ES-I3 (cell line): Measurements from ENCODE around the gene MAN2B1.
A peak's percentile ranks its signal among the peaks of the same experiment; 100 is the strongest.
"Not testable (repeated sequence)": the region's sequence is repeated elsewhere in the genome, so short reads cannot be mapped to it uniquely, and the experiment has no call there.

ENCODE experiments used
- H3K36me3 ChIP-seq: 2 replicates; pipeline ENCODE4 v1.6.1; 2013; ENCODE audit warnings: mild to moderate bottlenecking, low read length, control low read depth, moderate library complexity; ENCODE audit not compliant: insufficient read depth
- H3K4me1 ChIP-seq: 2 replicates; pipeline ENCODE4 v1.6.1; 2013; ENCODE audit warnings: mild to moderate bottlenecking, control low read depth, low read length; ENCODE audit not compliant: insufficient read depth
- H3K9ac ChIP-seq: 2 replicates; pipeline ENCODE4 v1.6.1; 2013; ENCODE audit warnings: low read depth, mild to moderate bottlenecking, low read length, moderate library complexity
- H3K9me3 ChIP-seq: 2 replicates; pipeline ENCODE4 v1.6.1; 2013; ENCODE audit warnings: mild to moderate bottlenecking, low read length, moderate library complexity; ENCODE audit not compliant: control insufficient read depth, insufficient read depth

Gene MAN2B1

DNA sequence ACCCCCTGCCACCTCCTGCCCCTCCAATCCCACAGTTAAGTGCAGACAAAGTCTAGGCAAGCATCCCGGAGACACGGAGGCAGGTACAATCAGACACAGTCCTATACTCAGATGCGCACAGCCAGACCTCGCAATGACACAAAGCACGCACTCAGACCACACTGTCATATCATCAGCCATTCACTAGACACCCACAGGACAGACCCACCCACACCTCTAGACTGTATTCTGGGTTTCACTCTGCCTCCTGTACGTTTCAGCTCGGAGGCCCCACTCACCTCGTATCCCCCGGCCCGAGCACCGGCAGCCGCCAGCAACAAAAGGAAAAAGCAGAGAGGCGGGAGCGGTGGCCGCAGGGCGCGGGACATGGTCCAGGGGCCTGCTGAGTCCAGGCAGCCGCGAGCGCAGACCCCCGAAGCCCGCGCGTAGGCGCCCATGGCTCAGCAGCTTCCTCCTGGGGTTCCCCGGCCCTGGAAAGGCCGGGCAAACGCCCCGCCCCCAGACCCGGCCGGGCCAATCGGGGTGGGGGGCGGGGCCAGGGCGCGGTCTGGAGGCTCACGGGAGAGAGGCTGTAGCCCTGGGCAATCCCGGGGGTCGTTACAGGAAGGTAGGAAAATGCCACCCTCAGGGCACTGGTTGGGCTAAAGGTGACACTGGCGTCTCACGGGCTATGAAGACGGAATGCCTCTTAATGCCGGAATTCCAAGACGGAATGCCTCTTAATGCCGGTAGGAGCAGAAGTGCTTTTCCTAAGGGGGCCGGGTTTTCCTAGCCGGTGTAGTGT, at the start of gene MAN2B1, which contains the start of gene WDR83:
Gene MAN2B1 (minus strand): TSS at position 478 of the 784 bp plus-strand sequence. CDS start 41 bp downstream, at position 437.
Gene WDR83 (plus strand): TSS at position 543 of the 784 bp plus-strand sequence. CDS start 2,984 bp downstream, outside the sequence.
- Histone ChIP-seq H3K36me3 (no peaks in the 10 kb centered on the region; the same call in 1 of the 2 replicates), H3K4me1 (no peaks in the 10 kb centered on the region), H3K9ac (peak within 1 kb of the TSS; percentile 68), H3K9me3 (no peaks in the 10 kb centered on the region)

DNA sequence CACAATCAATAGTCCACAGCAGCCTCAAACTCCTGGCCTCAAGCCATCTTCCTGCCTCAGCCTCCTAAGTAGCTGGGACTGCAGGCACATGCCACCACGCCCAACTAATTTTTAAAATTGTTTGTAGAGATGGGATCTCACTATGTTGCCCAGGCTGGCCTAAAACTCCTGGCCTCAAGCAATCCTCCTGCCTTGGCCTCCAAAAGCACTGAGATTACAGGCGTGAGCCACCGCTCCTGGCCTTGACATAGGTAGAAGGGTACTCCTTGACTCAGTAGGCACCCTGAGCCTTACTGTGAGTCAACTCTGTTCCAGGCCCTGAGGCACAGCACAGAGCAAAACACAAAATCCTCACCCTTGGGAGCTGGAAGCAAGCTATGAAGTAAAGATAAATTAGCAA, 49.4 kb upstream of the MAN2B1 start:
- Histone ChIP-seq H3K36me3 (peaks cover 27% of the 10 kb centered on the region), H3K9ac (no peak overlapping the region), H3K4me1 (peaks cover 4% of the 10 kb centered on the region; the same call in 1 of the 2 replicates)

DNA sequence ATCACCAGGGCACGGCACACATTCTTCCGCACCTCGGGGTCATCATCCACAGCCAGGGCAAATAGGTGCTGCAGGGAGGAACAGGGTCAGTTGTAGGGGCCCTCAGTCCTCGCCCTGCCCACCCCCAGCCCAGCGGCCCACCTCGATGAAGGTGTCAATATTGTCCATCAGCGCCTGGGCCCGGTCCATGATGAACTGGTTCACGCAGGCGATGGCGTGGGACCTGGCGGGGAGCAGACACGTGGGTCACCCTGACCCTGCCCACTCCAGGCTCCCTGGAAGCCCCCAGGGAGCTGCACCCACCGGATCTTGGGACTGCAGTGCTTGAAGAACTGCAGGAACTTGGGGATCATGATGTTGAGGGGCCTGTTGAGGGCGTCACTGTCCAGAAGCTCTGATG, 48.6 kb upstream of the MAN2B1 start:
- Histone ChIP-seq H3K9me3 (no peaks in the 10 kb centered on the region), H3K9ac (no peak overlapping the region), H3K4me1 (peaks cover under 1% of the 10 kb centered on the region; the same call in 1 of the 2 replicates), H3K36me3 (peaks cover 33% of the 10 kb centered on the region)

More for the DNA sequence above, 49.4 kb upstream of the MAN2B1 start:
- H3K9me3 ChIP-seq = no peaks in the 10 kb centered on the region

DNA sequence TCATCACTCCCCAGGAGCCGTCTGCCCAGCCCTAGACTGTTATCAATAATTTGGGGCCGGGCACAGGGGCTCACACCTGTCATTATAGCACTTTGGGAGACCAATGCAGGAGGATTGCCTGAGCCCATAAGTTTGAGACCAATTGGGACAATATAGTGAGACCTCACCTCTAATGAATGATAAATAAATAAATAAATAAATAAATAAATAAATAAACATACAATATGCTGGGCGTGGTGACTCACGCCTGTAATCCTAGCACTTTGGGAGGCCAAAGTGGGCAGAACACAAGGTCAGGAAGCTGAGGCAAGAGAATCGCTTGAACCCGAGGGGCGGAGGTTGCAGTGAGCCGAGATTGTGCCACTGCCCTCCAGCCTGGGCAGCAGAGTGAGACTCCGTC, 46.8 kb upstream of the MAN2B1 start:
- not testable (repeated sequence) for H3K4me1 ChIP-seq, H3K9ac ChIP-seq
- H3K36me3 ChIP-seq = peaks cover 31% of the 10 kb centered on the region

DNA sequence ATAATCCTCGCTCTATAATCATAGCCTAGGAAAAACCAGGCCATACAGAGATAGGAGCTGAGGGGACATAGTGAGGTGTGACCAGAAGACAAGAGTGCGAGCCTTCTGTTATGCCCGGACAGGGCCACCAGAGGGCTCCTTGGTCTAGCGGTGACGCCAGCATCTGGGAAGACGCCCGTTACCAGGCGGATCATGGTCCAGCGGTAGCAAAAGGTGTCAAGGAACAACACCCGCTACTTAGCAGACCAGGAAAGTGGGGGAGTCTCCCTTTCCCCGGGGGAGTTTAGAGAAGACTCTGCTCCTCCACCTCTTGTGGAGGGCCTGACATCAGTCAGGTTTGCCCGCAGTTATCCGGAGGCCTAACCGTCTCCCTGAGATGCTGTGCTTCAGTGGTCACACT, 45.5 kb upstream of the MAN2B1 start:
- H3K9me3 ChIP-seq, H3K9ac ChIP-seq, H3K4me1 ChIP-seq: not testable (repeated sequence)
- H3K36me3 ChIP-seq = peaks cover 31% of the 10 kb centered on the region

More for the DNA sequence above, 46.8 kb upstream of the MAN2B1 start:
- not testable (repeated sequence) for H3K9me3 ChIP-seq

DNA sequence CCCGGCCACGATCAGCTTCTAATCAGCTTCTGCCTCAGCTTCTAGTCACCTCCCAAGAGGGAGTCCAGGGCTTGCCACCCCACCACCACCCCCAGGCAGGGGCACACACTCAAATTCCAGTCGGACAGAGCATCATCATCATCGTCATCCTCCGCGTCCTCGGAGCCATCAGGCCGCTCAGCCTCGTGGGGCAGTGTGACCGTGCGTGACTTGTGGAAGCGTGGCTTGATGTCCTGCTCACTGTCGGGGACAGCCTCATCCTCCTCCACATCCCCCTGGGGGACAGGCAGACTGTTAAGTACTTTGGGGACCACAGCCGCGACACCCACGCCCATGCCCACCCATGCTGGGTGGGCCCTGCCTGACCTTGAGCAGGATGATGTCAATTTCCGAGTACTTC, 44.6 kb upstream of the MAN2B1 start:
- no peaks in the 10 kb centered on the region for H3K9me3 ChIP-seq
- H3K9ac ChIP-seq = no peak overlapping the region
- H3K36me3 ChIP-seq = peaks cover 25% of the 10 kb centered on the region
- H3K4me1 ChIP-seq = no peaks in the 10 kb centered on the region

DNA sequence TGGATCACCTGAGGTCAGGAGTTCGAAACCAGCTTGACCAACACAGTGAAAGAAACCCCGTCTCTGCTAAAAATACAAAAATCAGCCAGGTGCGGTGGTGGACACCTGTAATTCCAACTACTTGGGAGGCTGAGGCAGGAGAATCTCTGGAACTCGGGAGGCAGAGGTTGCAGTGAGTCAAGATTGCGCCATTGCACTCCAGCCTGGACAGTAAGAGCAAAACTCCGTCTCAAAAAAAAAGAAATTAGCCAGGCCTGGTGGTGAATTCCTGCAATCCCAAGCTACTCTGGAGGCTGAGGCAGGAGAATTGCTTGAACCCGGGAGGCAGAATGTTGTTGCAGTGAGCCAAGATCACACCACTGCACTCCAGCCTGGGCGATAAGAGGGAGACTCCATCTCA, 42.1 kb upstream of the MAN2B1 start:
- Histone ChIP-seq H3K9ac (no peak overlapping the region), H3K4me1 (no peaks in the 10 kb centered on the region), H3K9me3 (no peaks in the 10 kb centered on the region), H3K36me3 (peaks cover 20% of the 10 kb centered on the region)

DNA sequence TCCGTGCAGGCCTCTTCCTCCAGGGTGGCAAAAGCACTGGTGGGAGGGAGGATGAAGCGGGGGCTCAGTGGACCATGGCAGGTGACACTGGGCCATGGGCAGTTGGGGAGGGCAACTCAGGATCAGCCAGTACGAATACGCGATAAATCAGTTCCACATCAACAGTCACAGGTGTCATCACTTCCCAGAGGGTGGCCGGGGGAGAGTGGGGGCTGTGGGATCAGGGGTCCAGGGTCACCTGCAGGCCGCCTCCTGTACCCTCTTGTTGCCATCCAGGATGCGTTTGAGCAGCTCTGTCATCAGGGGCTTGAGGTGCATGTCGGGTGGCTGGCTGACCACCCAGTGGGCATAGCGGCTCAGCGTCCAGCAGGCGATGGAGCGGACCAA, 39.8 kb upstream of the MAN2B1 start:
- Histone ChIP-seq H3K9me3 (no peaks in the 10 kb centered on the region), H3K4me1 (no peaks in the 10 kb centered on the region), H3K36me3 (peaks cover 20% of the 10 kb centered on the region), H3K9ac (no peak overlapping the region)

DNA sequence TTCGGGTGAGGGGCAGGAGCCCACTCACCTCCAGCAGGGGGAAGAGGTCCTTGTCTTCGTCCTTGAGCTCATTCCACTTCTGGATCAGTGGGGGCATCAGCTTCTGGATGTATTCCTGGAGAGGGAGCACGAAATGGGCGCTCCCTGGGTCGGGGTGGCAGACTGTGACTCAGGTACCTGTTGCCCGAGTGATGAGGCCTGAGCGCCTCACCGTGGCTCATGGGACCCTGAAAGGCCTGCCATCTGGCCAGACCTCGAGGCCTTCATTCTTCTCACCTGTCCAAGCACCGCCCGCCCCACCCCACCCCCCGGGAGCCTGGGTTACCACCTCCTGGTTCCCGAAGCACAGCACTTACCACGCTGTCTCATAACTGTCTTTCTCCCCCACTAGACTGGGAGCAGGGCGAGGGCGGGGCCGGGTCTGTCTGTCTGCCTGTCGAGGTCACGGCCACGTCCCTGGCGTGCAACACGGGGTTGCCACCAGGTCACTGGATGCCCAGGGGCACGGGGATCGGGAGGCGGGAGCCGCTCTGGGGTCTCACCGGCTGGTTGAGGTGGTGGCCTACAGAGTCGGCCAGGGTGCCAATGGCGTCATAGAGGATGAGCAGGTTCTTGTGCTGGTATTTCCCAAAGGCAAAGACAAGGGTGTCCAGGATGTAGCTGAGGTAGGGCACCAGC, 39.3 kb upstream of the MAN2B1 start:
- Histone ChIP-seq H3K36me3 (peaks cover 17% of the 10 kb centered on the region), H3K4me1 (no peaks in the 10 kb centered on the region), H3K9me3 (no peaks in the 10 kb centered on the region), H3K9ac (no peak overlapping the region)

DNA sequence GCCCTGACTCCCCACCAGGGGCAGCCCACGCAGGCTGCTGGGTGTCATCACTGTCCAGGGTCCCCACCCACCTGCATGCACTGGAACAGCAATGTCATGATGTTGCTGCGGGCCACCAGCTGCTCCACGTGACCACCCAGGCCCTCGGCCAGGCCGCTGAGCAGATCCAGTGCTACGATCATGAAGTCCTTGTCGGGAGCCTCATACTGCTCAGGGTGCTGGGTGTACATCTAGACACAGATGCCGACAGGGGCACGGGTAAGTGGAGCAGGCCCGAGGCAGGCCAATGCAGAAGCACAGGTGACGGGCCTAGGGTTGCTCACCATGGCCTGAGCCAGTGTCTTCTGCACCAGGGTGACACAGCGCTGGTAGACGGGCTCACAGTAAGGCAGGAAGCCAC, 38.6 kb upstream of the MAN2B1 start:
- Histone ChIP-seq H3K9ac (no peak overlapping the region), H3K36me3 (peaks cover 12% of the 10 kb centered on the region), H3K4me1 (no peaks in the 10 kb centered on the region), H3K9me3 (no peaks in the 10 kb centered on the region)

DNA sequence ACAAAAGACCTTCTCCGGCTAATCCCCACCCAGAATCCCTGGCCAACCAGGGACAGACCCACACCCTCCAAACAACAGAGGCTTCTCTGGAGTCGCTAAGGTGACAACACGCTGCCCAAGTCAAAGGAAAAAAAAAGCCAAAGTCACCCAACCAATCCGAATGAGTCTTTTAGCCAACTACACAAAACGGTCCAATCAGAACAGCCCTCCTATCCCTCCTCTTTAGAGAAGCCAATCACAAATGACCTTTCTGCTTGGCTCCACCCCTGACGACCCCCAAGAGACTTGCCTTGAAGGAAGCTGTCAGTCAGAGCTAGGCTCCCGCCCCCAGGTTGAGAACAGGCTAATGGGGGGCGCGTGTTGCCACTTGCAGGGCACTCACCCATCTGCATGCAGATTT, 36.5 kb upstream of the MAN2B1 start:
- no peaks in the 10 kb centered on the region for H3K4me1 ChIP-seq

DNA sequence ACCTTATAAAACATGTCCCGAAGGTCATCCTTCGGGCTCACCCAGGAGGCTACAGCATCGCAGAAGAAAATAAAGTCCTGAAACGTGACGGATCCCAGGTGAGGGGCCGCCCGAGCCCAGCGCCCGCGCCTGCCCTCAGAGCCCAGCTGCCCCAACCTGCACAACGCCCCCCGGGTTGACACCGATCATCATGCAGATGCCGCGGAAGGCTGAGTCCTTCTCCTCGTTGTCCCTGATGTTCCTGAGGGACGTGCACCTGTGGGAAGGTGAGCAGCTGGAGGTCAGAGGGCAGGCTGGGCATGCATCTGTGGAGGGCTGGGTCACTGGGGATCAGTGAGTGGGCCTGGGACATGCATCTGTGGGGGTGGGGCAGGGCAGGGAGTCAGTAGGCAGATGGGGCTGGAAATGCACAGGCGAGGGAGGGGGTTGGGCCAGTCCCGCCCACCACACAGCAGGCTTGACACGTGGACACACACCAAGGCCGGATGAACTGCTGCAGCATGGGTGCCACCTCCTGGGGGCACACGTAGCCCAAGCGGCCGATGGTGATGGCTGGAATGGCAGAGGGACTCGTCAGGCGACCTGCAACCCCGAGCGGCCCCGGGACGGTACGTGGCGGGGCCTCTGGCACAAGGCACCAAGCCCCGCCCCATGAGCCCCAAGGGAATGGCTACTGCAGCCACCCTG, 35.2 kb upstream of the MAN2B1 start:
- Histone ChIP-seq H3K9ac (no peak overlapping the region), H3K4me1 (no peaks in the 10 kb centered on the region), H3K9me3 (no peaks in the 10 kb centered on the region), H3K36me3 (peaks cover 12% of the 10 kb centered on the region)

More for the DNA sequence above, 36.5 kb upstream of the MAN2B1 start:
- H3K9ac ChIP-seq = no peak overlapping the region
- H3K36me3 ChIP-seq = peaks cover 12% of the 10 kb centered on the region
- no peaks in the 10 kb centered on the region for H3K9me3 ChIP-seq

DNA sequence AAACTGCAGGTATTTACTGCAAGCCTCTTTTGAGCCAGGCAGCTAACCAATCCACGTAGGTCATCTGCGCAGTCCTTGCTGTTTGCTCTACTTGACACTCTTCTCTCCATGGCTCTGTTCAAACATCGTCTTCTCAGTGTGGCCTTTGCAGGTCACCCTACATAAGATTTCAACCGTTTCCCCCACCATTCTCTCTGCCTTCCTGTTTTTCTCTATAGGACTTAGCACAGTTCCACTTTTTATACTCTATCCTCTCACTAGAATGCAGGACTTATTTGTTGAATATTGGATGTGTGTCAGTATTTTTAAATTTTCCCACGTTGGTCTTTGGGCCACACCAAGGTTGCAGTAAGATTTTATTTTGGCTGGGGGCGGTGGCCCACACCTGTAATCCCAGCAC, 31.6 kb upstream of the MAN2B1 start:
- Histone ChIP-seq H3K4me1 (no peaks in the 10 kb centered on the region), H3K36me3 (peaks cover 10% of the 10 kb centered on the region; the same call in 1 of the 2 replicates), H3K9me3 (no peaks in the 10 kb centered on the region), H3K9ac (no peak overlapping the region)

DNA sequence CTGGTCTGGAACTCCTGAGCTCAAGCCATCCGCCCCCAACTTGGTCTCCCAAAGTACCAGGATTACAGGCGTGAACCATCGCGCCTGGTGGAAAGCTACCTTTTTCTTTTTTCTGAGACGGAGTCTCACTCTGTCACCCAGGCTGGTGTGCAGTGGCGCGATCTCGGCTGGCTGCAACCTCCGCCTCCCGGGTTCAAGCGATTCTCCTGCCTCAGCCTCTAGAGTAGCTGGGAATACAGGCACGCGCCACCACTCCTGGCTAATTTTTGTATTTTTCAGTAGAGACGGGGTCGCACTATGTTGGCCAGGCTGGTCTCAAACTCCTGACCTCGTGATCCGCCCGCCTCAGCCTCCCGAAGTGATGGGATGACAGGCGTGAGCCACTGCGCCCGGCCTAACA, 30.9 kb upstream of the MAN2B1 start:
- not testable (repeated sequence) for H3K9me3 ChIP-seq, H3K4me1 ChIP-seq, H3K36me3 ChIP-seq, H3K9ac ChIP-seq
